ENCODE results near the gene CNOT1. TPM values are rescaled to one million over a fixed set of nuclear protein-coding genes. Genes with fewer than 3 reads are reported as not detected.

Gene CNOT1
- total RNA-seq, 4 donors from 2014 or later: 93.8 to 124 (median 110) TPM

- no peak for ATAC-seq
- Histone ChIP-seq H3K27ac (no peak overlapping the region), H3K36me3 (no peaks in the 10 kb centered on the region), H3K9me3 (no peaks in the 10 kb centered on the region), H3K27me3 (peaks cover 4% of the 10 kb centered on the region), H3K4me3 (no peak overlapping the region), H3K4me1 (peaks cover 0 to 4% (median 0%) of the 10 kb centered on the region in 3 donors)
- TF ChIP-seq POLR2AphosphoS5 (IDR thresholded peaks at IDR 0.05): no peak
- WGBS, 2 donors (ENCODE audit: low coverage in 1 of 2): 85 to 91% methylated on average over 6 to 9 of the region's 11 CpGs
These were observed 148.3 kb downstream of the CNOT1 start for GRCh38 chr16:58481226-58481869.

DNA sequence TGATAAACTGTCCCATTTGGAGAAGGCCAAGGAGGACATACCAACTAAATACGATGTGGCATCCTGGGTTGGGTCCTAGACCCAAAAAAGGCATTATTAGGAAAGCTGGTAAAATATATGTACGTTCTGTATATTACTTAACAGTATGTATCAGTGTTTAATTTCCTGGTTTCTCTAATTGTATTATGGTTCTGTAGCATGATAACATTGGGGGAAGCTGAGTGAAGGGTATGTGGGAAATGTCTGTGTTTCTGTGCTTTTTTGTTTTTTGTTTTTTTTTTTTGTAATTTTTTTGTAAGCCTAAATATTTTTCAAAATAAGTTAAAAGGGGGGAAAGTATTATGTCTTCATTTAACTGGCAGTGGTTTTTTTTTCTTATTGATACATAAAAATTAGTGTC is 151.2 kb downstream of the CNOT1 start:
- TF ChIP-seq POLR2AphosphoS5 (IDR thresholded peaks at IDR 0.05) (no peak), CTCF (IDR thresholded peaks at IDR 0.05) (no peak), POLR2A (IDR thresholded peaks at IDR 0.05) (no peak), EP300 (IDR thresholded peaks at IDR 0.05) (no peak)
- H3K27me3 ChIP-seq: peaks cover 4% of the 10 kb centered on the region
- no peak overlapping the region for H3K27ac ChIP-seq
- H3K36me3 ChIP-seq: no peaks in the 10 kb centered on the region
- ATAC-seq: no peak
- H3K4me1 ChIP-seq: no peaks in the 10 kb centered on the region
- WGBS, 2 donors (ENCODE audit: low coverage in 1 of 2): 93 to 100% methylated on average over 2 of the region's 2 CpGs
- H3K9me3 ChIP-seq: no peaks in the 10 kb centered on the region
- no peak overlapping the region for H3K4me3 ChIP-seq

GRCh38 chr16:58476791-58477190 is 152.8 kb downstream of the CNOT1 start:
- ATAC-seq: no peak
- no peaks in the 10 kb centered on the region for H3K36me3 ChIP-seq
- 50 to 52% methylated on average over 1 of the region's 1 CpG for WGBS, 2 donors (ENCODE audit: low coverage in 1 of 2)
- H3K27me3 ChIP-seq: peaks cover 12% of the 10 kb centered on the region
- no peak for TF ChIP-seq EP300 (IDR thresholded peaks at IDR 0.05)
- TF ChIP-seq CTCF (IDR thresholded peaks at IDR 0.05): no peak
- TF ChIP-seq POLR2A (IDR thresholded peaks at IDR 0.05): no peak
- no peak for TF ChIP-seq POLR2AphosphoS5 (IDR thresholded peaks at IDR 0.05)
- H3K4me1 ChIP-seq: no peaks in the 10 kb centered on the region
- H3K27ac ChIP-seq: no peak overlapping the region
- no peak overlapping the region for H3K4me3 ChIP-seq
- H3K9me3 ChIP-seq: no peaks in the 10 kb centered on the region

DNA sequence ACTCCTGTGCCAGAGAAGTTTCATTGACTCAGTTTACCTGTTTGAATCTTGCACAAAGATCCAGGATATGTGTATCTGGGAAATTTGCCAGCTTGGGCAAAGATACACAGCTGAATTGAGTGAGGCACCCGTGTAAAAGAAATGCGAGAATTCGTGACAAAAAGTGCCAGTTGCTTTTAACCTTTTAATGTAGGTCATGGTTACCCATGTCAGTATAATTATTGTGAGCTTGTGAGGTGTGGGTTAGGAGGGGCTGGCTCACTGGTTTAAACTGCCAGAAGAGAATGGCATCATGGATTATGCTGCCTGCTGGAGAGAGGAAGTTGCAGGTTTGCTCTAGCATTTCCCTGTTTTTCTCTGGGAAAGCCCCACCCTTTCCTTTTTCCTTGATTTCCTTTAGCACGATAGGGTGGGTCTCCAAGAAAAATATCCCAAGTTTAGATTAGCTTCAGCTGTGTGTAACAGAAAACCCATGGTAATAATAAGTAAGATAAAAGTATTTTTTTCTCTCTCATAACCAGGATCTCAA is 154.5 kb downstream of the CNOT1 start:
- ATAC-seq: no peak
- Histone ChIP-seq H3K27ac (peak overlapping the region in 1 of 4 donors; percentile 27), H3K27me3 (peaks cover 15% of the 10 kb centered on the region), H3K4me1 (no peaks in the 10 kb centered on the region), H3K4me3 (no peak overlapping the region), H3K9me3 (no peaks in the 10 kb centered on the region), H3K36me3 (no peaks in the 10 kb centered on the region)
- WGBS, 2 donors (ENCODE audit: low coverage in 1 of 2): 52 to 53% methylated on average over 2 to 4 of the region's 4 CpGs
- no peak for TF ChIP-seq CTCF (IDR thresholded peaks at IDR 0.05)
- no peak for TF ChIP-seq EP300 (IDR thresholded peaks at IDR 0.05)
- no peak for TF ChIP-seq POLR2AphosphoS5 (IDR thresholded peaks at IDR 0.05)
- no peak for TF ChIP-seq POLR2A (IDR thresholded peaks at IDR 0.05)

DNA sequence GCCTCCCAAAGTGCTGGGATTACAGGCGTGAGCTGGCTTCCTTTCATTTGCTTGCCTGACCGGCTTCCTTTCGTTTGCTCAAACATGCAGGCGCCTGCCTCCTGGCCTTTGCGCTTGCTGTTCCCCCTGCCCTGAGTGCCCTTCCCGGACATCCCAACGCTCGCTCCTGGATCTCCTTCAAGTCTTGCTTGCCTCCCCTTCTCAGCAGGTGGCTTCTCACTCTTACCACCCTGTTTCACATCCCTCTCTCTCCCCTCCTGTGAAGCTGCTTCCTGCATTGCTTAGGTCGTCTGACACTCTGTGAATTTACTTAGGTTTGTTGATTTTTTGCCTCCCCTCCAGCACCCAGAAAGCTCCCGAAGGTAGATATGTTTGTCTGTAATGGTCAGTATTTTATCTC is 155.3 kb downstream of the CNOT1 start:
- H3K27me3 ChIP-seq: peaks cover 16% of the 10 kb centered on the region
- TF ChIP-seq CTCF (IDR thresholded peaks at IDR 0.05): no peak
- no peak for TF ChIP-seq POLR2AphosphoS5 (IDR thresholded peaks at IDR 0.05)
- TF ChIP-seq POLR2A (IDR thresholded peaks at IDR 0.05): no peak
- no peak for TF ChIP-seq EP300 (IDR thresholded peaks at IDR 0.05)
- peak overlapping the region in 1 of 4 donors; percentile 37 for H3K27ac ChIP-seq
- no peak overlapping the region for H3K4me3 ChIP-seq
- no peaks in the 10 kb centered on the region for H3K36me3 ChIP-seq
- H3K9me3 ChIP-seq: no peaks in the 10 kb centered on the region
- ATAC-seq: no peak
- 55 to 76% methylated on average over 6 to 9 of the region's 10 CpGs for WGBS, 2 donors (ENCODE audit: low coverage in 1 of 2)
- no peaks in the 10 kb centered on the region for H3K4me1 ChIP-seq
